Calu3 (cell line): Measurements from ENCODE around the gene FAM78B. TPM values are rescaled to one million over a fixed set of nuclear protein-coding genes. Genes with fewer than 3 reads are reported as not detected.

ENCODE experiments used
- BruUV-seq: library from RNA; stranded (reverse); fragments of 400-500 nt; replicated peaks from 2 replicates; lab custom pipeline; 2021; lab: Mats Ljungman, UMichigan
- CTCF ChIA-PET: fragments of 300-600 bp; sonication (Branson Sonifier 250); formaldehyde crosslinking; loops from one replicate; lab custom pipeline; 2022; ENCODE audit warnings: antibody characterized with exemption; lab: Charles Lee
- DNase-seq: peaks from one replicate; pipeline ENCODE4 v3.0.0; 2022
- H3K27ac Mint-ChIP-seq: one replicate; pipeline ENCODE4 v1.8.0; 2022; ENCODE audit warnings: mixed read lengths; ENCODE audit not compliant: unreplicated experiment
- H3K27me3 Mint-ChIP-seq: one replicate; pipeline ENCODE4 v1.8.0; 2022; ENCODE audit warnings: mixed read lengths; ENCODE audit not compliant: unreplicated experiment
- H3K36me3 Mint-ChIP-seq: one replicate; pipeline ENCODE4 v1.8.0; 2022; ENCODE audit warnings: mild to moderate bottlenecking, moderate library complexity, mixed read lengths; ENCODE audit not compliant: insufficient read depth, unreplicated experiment
- H3K4me1 Mint-ChIP-seq: one replicate; pipeline ENCODE4 v1.8.0; 2022; ENCODE audit warnings: mild to moderate bottlenecking, low read depth, mixed read lengths; ENCODE audit not compliant: unreplicated experiment
- H3K4me3 Mint-ChIP-seq: one replicate; pipeline ENCODE4 v1.8.0; 2022; ENCODE audit warnings: mild to moderate bottlenecking, low read depth, moderate library complexity, mixed read lengths; ENCODE audit not compliant: unreplicated experiment
- H3K9me3 Mint-ChIP-seq: one replicate; pipeline ENCODE4 v1.8.0; 2022; ENCODE audit warnings: low read depth, mixed read lengths; ENCODE audit not compliant: unreplicated experiment
- CTCF ChIP-seq: fragments of 200-600 bp; IDR thresholded peaks from one replicate; pipeline ENCODE4 v1.8.0; 2022; ENCODE audit warnings: antibody characterized with exemption; ENCODE audit not compliant: unreplicated experiment
- intact Hi-C: fragments of 100-400 bp; cut with micrococcal nuclease; formaldehyde crosslinking; loops from one replicate; pipeline ENCODE4 v1.10.0; 2022; ENCODE audit not compliant: unreplicated experiment
- total RNA-seq: library from RNA; stranded (reverse); gene quantifications from 2 replicates; pipeline ENCODE4 v1.2.3, GENCODE V29; 2022

FAM78B gene
- total RNA-seq, 1 experiment from 2014 or later, result 4.9 TPM

DNA sequence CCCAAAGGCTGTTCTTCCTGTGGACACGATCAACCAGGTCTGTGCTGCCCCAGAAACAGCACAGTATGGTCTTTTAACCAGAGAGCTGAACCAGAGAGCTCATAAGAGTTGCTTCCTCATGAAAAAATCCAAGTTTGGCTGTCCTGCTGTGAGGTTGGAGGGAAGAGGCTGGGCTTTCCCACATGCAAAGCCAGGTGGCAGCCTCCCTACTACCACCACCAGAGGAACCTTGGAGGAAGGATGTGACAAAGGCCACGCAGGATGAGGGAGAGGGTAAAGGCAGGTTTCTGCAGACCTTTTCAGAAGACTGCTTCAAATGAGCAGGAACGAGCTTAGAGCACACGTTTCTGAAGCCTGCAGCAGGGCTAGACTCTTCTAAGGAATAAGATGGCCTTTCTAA is 27.1 kb downstream of the FAM78B start:
- intact Hi-C loops, result no loop called here
- Mint-ChIP-seq H3K4me1 (no peaks in the 10 kb centered on the region), H3K27me3 (no peaks in the 10 kb centered on the region), H3K36me3 (no peaks in the 10 kb centered on the region), H3K27ac (no peak overlapping the region), H3K9me3 (no peaks in the 10 kb centered on the region), H3K4me3 (no peak overlapping the region)
- no peak for DNase-seq
- no TSS peak for BruUV-seq
- TF ChIP-seq CTCF, result no peak
- CTCF ChIA-PET, result no interaction called here

- no peaks in the 10 kb centered on the region for H3K36me3 Mint-ChIP-seq
- intact Hi-C loops, result no loop called here
- H3K4me3 Mint-ChIP-seq, result no peak overlapping the region
- H3K9me3 Mint-ChIP-seq, result no peaks in the 10 kb centered on the region
- H3K27ac Mint-ChIP-seq, result no peak overlapping the region
- no peaks in the 10 kb centered on the region for H3K27me3 Mint-ChIP-seq
- DNase-seq, result no peak
- no peaks in the 10 kb centered on the region for H3K4me1 Mint-ChIP-seq
- CTCF ChIA-PET, result interaction anchor here (0.5 kb wide), 1 partner anchor 902 kb away, joined by 3 read pairs; no protein-coding TSS in a partner anchor
- TF ChIP-seq CTCF, result no peak
- BruUV-seq, result no TSS peak
These were observed 30.0 kb downstream of the FAM78B start for GRCh38 chr1:166136699-166137401.

- Mint-ChIP-seq H3K4me3 (no peak overlapping the region), H3K4me1 (no peaks in the 10 kb centered on the region), H3K9me3 (no peaks in the 10 kb centered on the region), H3K27me3 (no peaks in the 10 kb centered on the region), H3K36me3 (no peaks in the 10 kb centered on the region), H3K27ac (no peak overlapping the region)
- CTCF ChIA-PET, result no interaction called here
- no peak for TF ChIP-seq CTCF
- intact Hi-C loops, result no loop called here
- no peak for DNase-seq
- no TSS peak for BruUV-seq
These were observed 30.6 kb downstream of the FAM78B start for GRCh38 chr1:166136222-166136621.

DNA sequence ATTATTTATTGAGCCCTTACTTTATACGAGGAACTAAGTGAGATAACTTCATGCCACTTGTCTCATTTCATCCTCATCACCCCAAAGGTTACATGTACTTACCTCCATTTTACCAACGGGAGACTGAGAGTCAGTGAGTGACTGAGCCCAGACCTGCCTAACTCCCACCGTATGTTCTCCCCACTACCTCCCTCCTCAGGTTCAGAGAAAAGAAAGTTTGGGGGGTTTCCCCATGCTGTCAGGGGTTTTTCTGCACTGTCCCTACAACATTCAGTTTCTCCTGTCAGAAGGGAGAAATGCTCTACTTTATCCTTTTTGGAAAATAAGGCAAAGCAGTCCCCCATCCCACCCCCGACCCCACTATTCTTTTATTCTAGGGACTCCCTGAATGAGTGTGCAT is 32.9 kb downstream of the FAM78B start:
- CTCF ChIA-PET, result interaction anchor here (0.6 to 1.2 kb wide), 2 partner anchors 49 to 205 kb away, joined by 7 to 9 read pairs; no protein-coding TSS in a partner anchor
- Mint-ChIP-seq H3K27ac (no peak overlapping the region), H3K36me3 (no peaks in the 10 kb centered on the region), H3K9me3 (no peaks in the 10 kb centered on the region), H3K4me3 (no peak overlapping the region), H3K4me1 (no peaks in the 10 kb centered on the region), H3K27me3 (no peaks in the 10 kb centered on the region)
- TF ChIP-seq CTCF, result no peak
- intact Hi-C loops, result loop anchor here (1.0 kb wide), 2 partner anchors 299 to 344 kb away; no protein-coding TSS in a partner anchor
- BruUV-seq, result no TSS peak
- DNase-seq, result no peak
